Parathyroid adenoma (tissue), 2 donors: ENCODE results near the gene HSD17B2.

ENCODE experiments used
- H2AFZ ChIP-seq: fragments of 300-600 bp; sonication (generic); one replicate; pipeline ENCODE4 v1.7.0; 2017; ENCODE audit warnings: antibody characterized with exemption, mild to moderate bottlenecking
- H3K27ac ChIP-seq: fragments of 300-600 bp; sonication (generic); one replicate; pipeline ENCODE4 v1.7.0; 2017
- H3K27me3 ChIP-seq: fragments of 300-600 bp; sonication (generic); one replicate; pipeline ENCODE4 v1.7.0; 2017; ENCODE audit warnings: low read length; ENCODE audit not compliant: control insufficient read depth, insufficient read depth
- H3K36me3 ChIP-seq: fragments of 300-600 bp; sonication (generic); one replicate; pipeline ENCODE4 v1.7.0; 2017; ENCODE audit warnings: low read length; ENCODE audit not compliant: control insufficient read depth, insufficient read depth
- H3K4me1 ChIP-seq: fragments of 300-600 bp; sonication (generic); one replicate; pipeline ENCODE4 v1.7.0; 2017; ENCODE audit warnings: control low read depth
- H3K4me2 ChIP-seq: fragments of 300-600 bp; sonication (generic); one replicate; pipeline ENCODE4 v1.7.0; 2017; ENCODE audit warnings: low read length
- H3K4me3 ChIP-seq: fragments of 300-600 bp; sonication (generic); one replicate; pipeline ENCODE4 v1.7.0; 2017; ENCODE audit warnings: low read depth, low read length
- H3K79me2 ChIP-seq: fragments of 300-600 bp; sonication (generic); one replicate; pipeline ENCODE4 v1.7.0; 2017; ENCODE audit warnings: control low read depth
- H3K9ac ChIP-seq: fragments of 300-600 bp; sonication (generic); one replicate; pipeline ENCODE4 v1.7.0; 2017; ENCODE audit warnings: mild to moderate bottlenecking
- H3K9me3 ChIP-seq: fragments of 300-600 bp; sonication (generic); one replicate; pipeline ENCODE4 v1.7.0; 2017; ENCODE audit warnings: low read length; ENCODE audit not compliant: control insufficient read depth
- TF ChIP-seq, protein P1 (sequence below): fragments of 300-600 bp; sonication (generic); IDR thresholded peaks from one replicate; pipeline ENCODE4 v1.7.0; 2017; ENCODE audit warnings: antibody characterized with exemption, mild to moderate bottlenecking
- donor health status: primary hyperparathyroidism.

Gene HSD17B2

DNA sequence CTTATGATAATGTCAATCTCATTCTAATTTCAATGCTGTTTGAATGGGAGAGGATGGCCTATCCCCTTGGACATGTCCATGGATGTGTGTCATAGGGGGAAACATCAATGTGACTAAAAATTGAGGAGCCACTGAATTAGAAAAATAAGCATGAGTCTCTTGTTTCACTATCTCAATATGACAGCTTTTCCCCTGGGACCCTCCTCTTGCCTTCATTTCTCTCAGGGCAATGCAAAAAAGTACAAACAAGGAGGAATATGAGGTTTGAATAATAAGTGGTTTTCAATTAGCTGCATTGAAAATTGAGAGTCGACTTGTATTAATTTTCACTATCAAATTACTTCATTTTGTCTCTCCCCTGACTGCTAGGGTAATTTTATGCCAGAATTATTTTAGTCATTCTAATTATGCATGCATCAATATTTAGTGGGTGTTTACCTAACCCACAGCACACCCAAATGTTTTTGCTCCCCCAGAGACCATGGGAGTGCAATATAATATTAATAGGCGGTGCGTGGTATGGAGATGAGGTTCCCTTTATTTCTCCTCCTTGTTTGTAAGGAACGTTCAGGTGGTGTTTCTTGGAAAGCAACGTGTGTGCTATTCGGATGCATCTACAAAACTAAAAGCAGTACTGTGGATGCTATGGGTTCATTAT is 17.0 kb upstream of the HSD17B2 start:
- H3K4me2 ChIP-seq = no peak overlapping the region
- no peaks in the 10 kb centered on the region for H3K4me1 ChIP-seq
- TF ChIP-seq, protein P1, sequence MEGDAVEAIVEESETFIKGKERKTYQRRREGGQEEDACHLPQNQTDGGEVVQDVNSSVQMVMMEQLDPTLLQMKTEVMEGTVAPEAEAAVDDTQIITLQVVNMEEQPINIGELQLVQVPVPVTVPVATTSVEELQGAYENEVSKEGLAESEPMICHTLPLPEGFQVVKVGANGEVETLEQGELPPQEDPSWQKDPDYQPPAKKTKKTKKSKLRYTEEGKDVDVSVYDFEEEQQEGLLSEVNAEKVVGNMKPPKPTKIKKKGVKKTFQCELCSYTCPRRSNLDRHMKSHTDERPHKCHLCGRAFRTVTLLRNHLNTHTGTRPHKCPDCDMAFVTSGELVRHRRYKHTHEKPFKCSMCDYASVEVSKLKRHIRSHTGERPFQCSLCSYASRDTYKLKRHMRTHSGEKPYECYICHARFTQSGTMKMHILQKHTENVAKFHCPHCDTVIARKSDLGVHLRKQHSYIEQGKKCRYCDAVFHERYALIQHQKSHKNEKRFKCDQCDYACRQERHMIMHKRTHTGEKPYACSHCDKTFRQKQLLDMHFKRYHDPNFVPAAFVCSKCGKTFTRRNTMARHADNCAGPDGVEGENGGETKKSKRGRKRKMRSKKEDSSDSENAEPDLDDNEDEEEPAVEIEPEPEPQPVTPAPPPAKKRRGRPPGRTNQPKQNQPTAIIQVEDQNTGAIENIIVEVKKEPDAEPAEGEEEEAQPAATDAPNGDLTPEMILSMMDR = no peak
- no peak overlapping the region for H3K4me3 ChIP-seq
- no peak overlapping the region for H3K9ac ChIP-seq
- no peaks in the 10 kb centered on the region for H3K27me3 ChIP-seq
- no peak overlapping the region for H3K27ac ChIP-seq
- H3K9me3 ChIP-seq = no peaks in the 10 kb centered on the region
- H3K79me2 ChIP-seq = no peaks in the 10 kb centered on the region
- H2AFZ ChIP-seq = no peak overlapping the region
- no peaks in the 10 kb centered on the region for H3K36me3 ChIP-seq

DNA sequence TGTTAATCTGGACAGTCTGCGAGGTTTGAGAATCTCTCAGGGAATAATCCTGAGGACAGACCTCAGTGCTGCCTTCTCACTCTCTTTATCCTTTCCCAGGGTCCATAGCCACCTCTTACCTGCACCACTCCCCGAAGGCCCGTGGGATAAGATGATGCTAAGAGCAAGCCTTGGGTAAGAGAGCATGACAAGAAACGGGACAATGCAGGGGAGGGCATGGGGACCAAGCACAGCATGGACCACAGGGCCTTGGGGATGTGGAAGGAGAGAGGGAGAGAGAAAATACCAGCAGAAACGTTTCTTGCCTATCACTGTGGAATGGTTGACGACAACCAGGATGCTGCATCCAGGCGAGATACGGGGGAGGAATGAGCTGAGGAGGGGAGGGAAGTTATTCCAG is 15.5 kb upstream of the HSD17B2 start:
- TF ChIP-seq, protein P1 = no peak
- no peak overlapping the region for H3K4me3 ChIP-seq
- no peaks in the 10 kb centered on the region for H3K36me3 ChIP-seq
- no peaks in the 10 kb centered on the region for H3K9me3 ChIP-seq
- no peaks in the 10 kb centered on the region for H3K27me3 ChIP-seq
- H3K27ac ChIP-seq = no peak overlapping the region
- H3K4me1 ChIP-seq = no peaks in the 10 kb centered on the region
- no peaks in the 10 kb centered on the region for H3K79me2 ChIP-seq
- H3K9ac ChIP-seq = no peak overlapping the region
- no peak overlapping the region for H3K4me2 ChIP-seq
- H2AFZ ChIP-seq = no peak overlapping the region

DNA sequence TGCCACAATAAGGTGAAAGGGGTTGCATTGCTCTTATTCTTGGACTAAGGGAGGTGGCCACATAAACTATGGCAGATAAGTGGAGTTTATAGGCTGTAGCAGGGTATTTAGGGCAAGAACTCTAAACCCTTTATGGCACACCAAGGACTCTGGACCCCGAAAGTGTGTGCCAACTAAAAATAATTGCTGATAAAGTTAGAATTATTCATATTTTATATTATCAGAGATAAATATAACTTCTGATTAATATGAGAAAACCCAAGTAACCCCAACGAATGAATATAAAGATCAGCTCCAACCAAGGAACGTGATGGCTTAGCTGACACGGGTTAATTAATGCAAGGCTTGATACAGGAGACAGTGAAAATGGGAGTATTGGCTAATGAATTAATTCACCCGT is 15.0 kb upstream of the HSD17B2 start:
- Histone ChIP-seq H3K4me3 (no peak overlapping the region), H3K9me3 (no peaks in the 10 kb centered on the region), H3K79me2 (no peaks in the 10 kb centered on the region), H3K9ac (no peak overlapping the region), H3K27me3 (no peaks in the 10 kb centered on the region), H2AFZ (no peak overlapping the region), H3K36me3 (no peaks in the 10 kb centered on the region), H3K4me1 (no peaks in the 10 kb centered on the region), H3K27ac (no peak overlapping the region), H3K4me2 (no peak overlapping the region)
- TF ChIP-seq, protein P1 = no peak

DNA sequence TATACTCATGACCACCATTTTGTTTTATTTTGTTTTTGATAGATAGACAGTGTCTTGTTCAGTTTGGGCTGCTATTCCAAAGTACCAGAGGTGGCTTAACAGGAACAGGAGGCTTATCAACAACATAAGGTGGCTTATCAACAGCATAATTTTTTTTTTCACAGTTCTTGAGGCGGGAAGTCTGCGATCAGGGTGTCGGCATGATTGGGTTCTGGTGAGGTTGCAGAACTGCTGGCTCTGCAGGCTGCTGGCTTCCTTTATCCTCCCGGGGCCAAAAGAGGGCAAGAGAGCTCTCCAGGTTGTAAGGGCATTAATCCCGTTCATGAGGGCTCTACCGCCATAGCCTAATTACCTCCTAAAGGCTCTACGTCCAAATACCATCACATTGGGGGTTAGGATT is 11.8 kb upstream of the HSD17B2 start:
- no peaks in the 10 kb centered on the region for H3K36me3 ChIP-seq
- H3K4me3 ChIP-seq = no peak overlapping the region
- H3K9ac ChIP-seq = no peak overlapping the region
- no peaks in the 10 kb centered on the region for H3K9me3 ChIP-seq
- H3K4me2 ChIP-seq = no peak overlapping the region
- H2AFZ ChIP-seq = no peak overlapping the region
- no peaks in the 10 kb centered on the region for H3K4me1 ChIP-seq
- H3K79me2 ChIP-seq = no peaks in the 10 kb centered on the region
- no peak overlapping the region for H3K27ac ChIP-seq
- TF ChIP-seq, protein P1 = no peak
- no peaks in the 10 kb centered on the region for H3K27me3 ChIP-seq

DNA sequence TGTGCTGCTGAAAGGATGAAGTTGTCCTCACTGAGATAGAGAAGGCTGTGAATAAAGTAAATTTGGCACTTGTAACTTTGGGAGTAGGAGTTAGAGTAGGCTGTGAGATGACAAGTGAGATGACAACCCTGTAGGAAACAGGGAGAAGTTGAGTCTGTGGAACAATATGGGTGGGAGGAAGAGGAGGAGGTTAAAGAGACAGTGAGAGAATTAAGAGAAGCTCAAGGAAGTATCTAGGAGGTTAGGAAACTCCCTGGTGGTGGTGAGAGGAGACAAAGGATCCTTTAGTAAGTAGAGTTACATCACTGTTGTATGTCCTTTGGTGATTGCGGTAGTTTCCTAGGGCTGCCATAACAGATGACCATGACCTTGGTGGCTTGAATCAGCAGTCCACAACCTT is 10.7 kb upstream of the HSD17B2 start:
- Histone ChIP-seq H3K4me3 (no peak overlapping the region), H3K79me2 (no peaks in the 10 kb centered on the region), H3K4me2 (no peak overlapping the region), H3K4me1 (no peaks in the 10 kb centered on the region), H3K36me3 (no peaks in the 10 kb centered on the region), H3K9ac (no peak overlapping the region), H3K9me3 (no peaks in the 10 kb centered on the region), H3K27ac (no peak overlapping the region), H2AFZ (no peak overlapping the region), H3K27me3 (no peaks in the 10 kb centered on the region)
- TF ChIP-seq, protein P1 = no peak
